ENCODE results near the gene PAXX. TPM values are rescaled to one million over a fixed set of nuclear protein-coding genes. Genes with fewer than 3 reads are reported as not detected.

PAXX gene
- polyA plus RNA-seq, 1 donor from 2014 or later, result 64.3 TPM

- H3K36me3 Mint-ChIP-seq, result peaks cover 3% of the 10 kb centered on the region
These were observed 26.7 kb downstream of the PAXX start for GRCh38 chr9:137018761-137019559.

GRCh38 chr9:137019891-137020683, 27.9 kb downstream of the PAXX start:
- Mint-ChIP-seq H3K4me1 (peaks cover 0 to 1% (median 0%) of the 10 kb centered on the region in 3 donors), H3K36me3 (peaks cover 3% of the 10 kb centered on the region), H3K27ac (no peak overlapping the region), H3K27me3 (no peaks in the 10 kb centered on the region), H3K4me3 (no peak overlapping the region), H3K9me3 (no peaks in the 10 kb centered on the region)

More at GRCh38 chr9:137018761-137019559, 26.7 kb downstream of the PAXX start:
- Mint-ChIP-seq H3K4me1 (peaks cover 0 to 1% (median 0%) of the 10 kb centered on the region in 3 donors), H3K9me3 (no peaks in the 10 kb centered on the region), H3K27ac (no peak overlapping the region), H3K27me3 (no peaks in the 10 kb centered on the region), H3K4me3 (no peak overlapping the region)

GRCh38 chr9:137020771-137021567, 28.7 kb downstream of the PAXX start:
- peaks cover 3% of the 10 kb centered on the region for H3K36me3 Mint-ChIP-seq
- H3K27ac Mint-ChIP-seq, result no peak overlapping the region
- no peaks in the 10 kb centered on the region for H3K27me3 Mint-ChIP-seq
- H3K9me3 Mint-ChIP-seq, result no peaks in the 10 kb centered on the region
- peaks cover 4 to 6% (median 4%) of the 10 kb centered on the region in 3 donors for H3K4me1 Mint-ChIP-seq
- no peak overlapping the region for H3K4me3 Mint-ChIP-seq

- no peak overlapping the region for H3K27ac Mint-ChIP-seq
- peaks cover 4 to 11% (median 6%) of the 10 kb centered on the region in 3 donors for H3K4me1 Mint-ChIP-seq
- no peaks in the 10 kb centered on the region for H3K9me3 Mint-ChIP-seq
- H3K36me3 Mint-ChIP-seq, result peaks cover 3% of the 10 kb centered on the region
- no peaks in the 10 kb centered on the region for H3K27me3 Mint-ChIP-seq
- H3K4me3 Mint-ChIP-seq, result no peak overlapping the region
These were observed 29.4 kb downstream of the PAXX start for GRCh38 chr9:137021568-137021978.

GRCh38 chr9:137021979-137022661, 29.9 kb downstream of the PAXX start:
- peaks cover 4 to 12% (median 8%) of the 10 kb centered on the region in 3 donors for H3K4me1 Mint-ChIP-seq
- H3K9me3 Mint-ChIP-seq, result no peaks in the 10 kb centered on the region
- H3K27ac Mint-ChIP-seq, result peak overlapping the region in 1 of 3 donors; percentile 55
- no peak overlapping the region for H3K4me3 Mint-ChIP-seq
- H3K36me3 Mint-ChIP-seq, result peaks cover 3% of the 10 kb centered on the region
- H3K27me3 Mint-ChIP-seq, result no peaks in the 10 kb centered on the region

- Mint-ChIP-seq H3K9me3 (no peaks in the 10 kb centered on the region), H3K27me3 (no peaks in the 10 kb centered on the region), H3K27ac (no peak overlapping the region), H3K4me1 (peaks cover 4 to 15% (median 10%) of the 10 kb centered on the region in 3 donors), H3K36me3 (peaks cover 3% of the 10 kb centered on the region), H3K4me3 (no peak overlapping the region)
These were observed 30.4 kb downstream of the PAXX start for GRCh38 chr9:137022662-137023008.

GRCh38 chr9:137023157-137023556, 30.9 kb downstream of the PAXX start:
- Mint-ChIP-seq H3K4me3 (no peak overlapping the region), H3K36me3 (peaks cover 3% of the 10 kb centered on the region), H3K9me3 (no peaks in the 10 kb centered on the region), H3K27me3 (no peaks in the 10 kb centered on the region), H3K27ac (peak overlapping the region in 1 of 3 donors; percentile 53), H3K4me1 (peaks cover 4 to 15% (median 10%) of the 10 kb centered on the region in 3 donors)

GRCh38 chr9:137023583-137023991, 31.4 kb downstream of the PAXX start:
- Mint-ChIP-seq H3K4me3 (no peak overlapping the region), H3K9me3 (no peaks in the 10 kb centered on the region), H3K4me1 (peaks cover 4 to 15% (median 10%) of the 10 kb centered on the region in 3 donors), H3K36me3 (peaks cover 3% of the 10 kb centered on the region), H3K27ac (peak overlapping the region in 1 of 3 donors; percentile 53), H3K27me3 (no peaks in the 10 kb centered on the region)

GRCh38 chr9:137025517-137025966, 33.3 kb downstream of the PAXX start:
- Mint-ChIP-seq H3K27ac (peak overlapping the region; percentile 10 to 94 (median 89)), H3K9me3 (no peaks in the 10 kb centered on the region), H3K4me3 (peak overlapping the region in 2 of 4 donors; percentile 87 to 88), H3K36me3 (no peaks in the 10 kb centered on the region), H3K27me3 (no peaks in the 10 kb centered on the region), H3K4me1 (peaks cover 16 to 21% (median 18%) of the 10 kb centered on the region in 3 donors)

GRCh38 chr9:137026384-137026783, 34.2 kb downstream of the PAXX start:
- H3K4me1 Mint-ChIP-seq, result peaks cover 19 to 24% (median 22%) of the 10 kb centered on the region in 3 donors

GRCh38 chr9:137026828-137027227, 34.6 kb downstream of the PAXX start:
- H3K4me1 Mint-ChIP-seq, result peaks cover 19 to 26% (median 22%) of the 10 kb centered on the region in 3 donors
- no peaks in the 10 kb centered on the region for H3K9me3 Mint-ChIP-seq
- no peaks in the 10 kb centered on the region for H3K27me3 Mint-ChIP-seq
- H3K27ac Mint-ChIP-seq, result peak overlapping the region; percentile 67 to 94 (median 89)
- H3K4me3 Mint-ChIP-seq, result peak overlapping the region in 3 of 4 donors; percentile 74 to 88 (median 87)
- no peaks in the 10 kb centered on the region for H3K36me3 Mint-ChIP-seq

More at GRCh38 chr9:137026384-137026783, 34.2 kb downstream of the PAXX start:
- Mint-ChIP-seq H3K9me3 (no peaks in the 10 kb centered on the region), H3K27ac (peak overlapping the region; percentile 67 to 94 (median 89)), H3K4me3 (peak overlapping the region in 3 of 4 donors; percentile 81 to 88 (median 87)), H3K36me3 (no peaks in the 10 kb centered on the region), H3K27me3 (no peaks in the 10 kb centered on the region)

- Mint-ChIP-seq H3K4me3 (peak within 1 kb of the TSS; percentile 80 to 97 (median 92)), H3K4me1 (peaks cover 19 to 30% (median 24%) of the 10 kb centered on the region in 3 donors), H3K27me3 (no peaks in the 10 kb centered on the region), H3K36me3 (no peaks in the 10 kb centered on the region), H3K9me3 (no peaks in the 10 kb centered on the region), H3K27ac (peak within 1 kb of the TSS; percentile 81 to 96 (median 94))
These were observed 35.4 kb downstream of the PAXX start, which contains the start of gene ABCA2 for GRCh38 chr9:137027369-137028262. Gene ABCA2, minus strand, starts transcription at chr9:137028237. Its CDS starts 97 bp downstream, at chr9:137028140.

All from IgD-negative memory B cell (primary cell).